B cell (primary cell): ENCODE data around the gene CAMK2B. TPM values are rescaled to one million over a fixed set of nuclear protein-coding genes. Genes with fewer than 3 reads are reported as not detected.

Source experiments
- ATAC-seq: fragments of 200-7000 bp; cut with Tn5 transposase; one replicate; pipeline ENCODE4 v1.10.0; 2021; ENCODE audit warnings: low read depth, mild to moderate bottlenecking, moderate number of reproducible peaks, moderate library complexity
- CTCF ChIA-PET: fragments of 350-600 bp; sonication (Branson Sonifier 250); formaldehyde crosslinking; loops from one replicate; lab custom pipeline; 2021; ENCODE audit warnings: antibody characterized with exemption, inconsistent platforms; lab: Charles Lee
- POLR2A ChIA-PET: fragments of 350-600 bp; sonication (Branson Sonifier 250); formaldehyde crosslinking; loops from one replicate; lab custom pipeline; 2021; ENCODE audit warnings: antibody characterized with exemption; lab: Charles Lee
- DNase-seq: peaks from one replicate; pipeline ENCODE4 v3.0.0; 2013
- H2AFZ ChIP-seq: 2 replicates; pipeline ENCODE4 v1.6.1; 2012; ENCODE audit warnings: mild to moderate bottlenecking, low read depth, low read length; ENCODE audit not compliant: insufficient read depth, poor library complexity, severe bottlenecking
- H3K27ac ChIP-seq, 2 donors: 1 replicate in 1 of 2; 2 replicates in 1 of 2; pipeline ENCODE4 v1.5.1; 2012 to 2013; ENCODE audit warnings: low read length in 2 of 2, mild to moderate bottlenecking in 2 of 2, moderate library complexity in 1 of 2
- H3K27me3 ChIP-seq, 4 experiments: fragments of 200-600 bp in 1 of 4; sonication (generic) in 1 of 4; replicated peaks in 1 of 4; 1 replicate in 2 of 4; 2 replicates in 2 of 4; pipeline versions ENCODE4 v1.6.1 to v1.7.0; 2013 to 2016; ENCODE audit warnings: low read length in 3 of 4, mild to moderate bottlenecking in 2 of 4, mixed read lengths in 1 of 4, moderate library complexity in 1 of 4; ENCODE audit not compliant: insufficient read depth in 4 of 4, control insufficient read depth in 3 of 4; ENCODE audit errors: control extremely low read depth in 1 of 4
- H3K36me3 ChIP-seq, 2 experiments: replicated peaks in 1 of 2; 1 replicate in 1 of 2; 2 replicates in 1 of 2; pipeline versions ENCODE4 v1.6.1 to v1.7.1; 2013; ENCODE audit warnings: low read length in 1 of 2; ENCODE audit not compliant: insufficient read depth in 2 of 2, control insufficient read depth in 1 of 2; ENCODE audit errors: control extremely low read depth in 1 of 2, extremely low read depth in 1 of 2
- H3K4me1 ChIP-seq, 2 donors: fragments of 200-600 bp in 1 of 2; sonication (generic) in 1 of 2; 1 replicate in 1 of 2; 2 replicates in 1 of 2; pipeline versions ENCODE4 v1.5.1 to v1.6.1; 2013 to 2017; ENCODE audit warnings: low read length in 2 of 2; ENCODE audit not compliant: control insufficient read depth in 2 of 2, insufficient read depth in 2 of 2
- H3K4me2 ChIP-seq: replicated peaks from 2 replicates; pipeline ENCODE3; 2012; ENCODE audit warnings: mild to moderate bottlenecking, low read depth, low read length; ENCODE audit not compliant: poor library complexity, severe bottlenecking
- H3K4me3 ChIP-seq, 5 experiments: fragments of 200-600 bp in 1 of 5; sonication (generic) in 1 of 5; 1 replicate in 3 of 5; 2 replicates in 2 of 5; pipeline versions ENCODE4 v1.5.1 to v1.7.0; 2011 to 2016; ENCODE audit warnings: low read length in 4 of 5, mild to moderate bottlenecking in 4 of 5, low read depth in 2 of 5, control low read depth in 1 of 5, moderate library complexity in 1 of 5; ENCODE audit not compliant: insufficient read depth in 1 of 5; ENCODE audit errors: control extremely low read depth in 1 of 5, extremely low read depth in 1 of 5
- H3K79me2 ChIP-seq: fragments of 200-600 bp; sonication (generic); one replicate; pipeline ENCODE4 v1.6.0; 2016; ENCODE audit warnings: low read length; ENCODE audit not compliant: control insufficient read depth, insufficient read depth
- H3K9ac ChIP-seq: fragments of 200-600 bp; sonication (generic); 2 replicates; pipeline ENCODE4 v1.6.1; 2017; ENCODE audit warnings: mild to moderate bottlenecking, low read length, moderate library complexity
- H3K9me3 ChIP-seq, 3 donors: one replicate each; pipeline versions ENCODE4 v1.6.1 to v1.7.1; 2013; ENCODE audit warnings: low read length in 2 of 3; ENCODE audit not compliant: control insufficient read depth in 2 of 3, insufficient read depth in 1 of 3; ENCODE audit errors: control extremely low read depth in 1 of 3
- H4K20me1 ChIP-seq: 2 replicates; pipeline ENCODE4 v1.6.0; 2012; ENCODE audit warnings: mild to moderate bottlenecking, low read length; ENCODE audit not compliant: insufficient read depth, control insufficient read depth, poor library complexity, severe bottlenecking
- H3K27ac Mint-ChIP-seq: one replicate; pipeline ENCODE4 v1.8.0; 2021; ENCODE audit warnings: mixed read lengths
- H3K27me3 Mint-ChIP-seq: one replicate; pipeline ENCODE4 v1.8.0; 2021; ENCODE audit warnings: mixed read lengths
- H3K4me1 Mint-ChIP-seq: one replicate; pipeline ENCODE4 v1.8.0; 2021; ENCODE audit warnings: mixed read lengths
- H3K4me3 Mint-ChIP-seq: one replicate; pipeline ENCODE4 v1.8.0; 2021; ENCODE audit warnings: mixed read lengths
- H3K9me3 Mint-ChIP-seq: one replicate; pipeline ENCODE4 v1.8.0; 2022; ENCODE audit warnings: mixed read lengths; ENCODE audit not compliant: insufficient read depth
- CTCF ChIP-seq: fragments of 200-600 bp; IDR thresholded peaks from one replicate; pipeline ENCODE4 v1.8.0; 2022; ENCODE audit warnings: antibody characterized with exemption, mild to moderate bottlenecking
- EZH2 ChIP-seq: IDR thresholded peaks from 2 replicates; pipeline ENCODE4 v1.6.1; 2012; ENCODE audit warnings: borderline replicate concordance, low read depth, mild to moderate bottlenecking, moderate library complexity, low read length; ENCODE audit not compliant: insufficient read depth, poor library complexity, severe bottlenecking
- WGBS: methylation state at CpG from one replicate; pipeline ENCODE4 v1.1.5; 2013; ENCODE audit warnings: missing lambda C conversion rate; ENCODE audit not compliant: insufficient coverage; 5-methylcytosine and 5-hydroxymethylcytosine counted together
- intact Hi-C: fragments of 100-400 bp; cut with micrococcal nuclease; formaldehyde crosslinking; loops from one replicate; pipeline ENCODE4 v1.10.0; 2022
- polyA plus RNA-seq: library from polyadenylated mRNA; depleted of rRNA; stranded (reverse); fragments of >200 nt; gene quantifications from 2 replicates; pipeline ENCODE4 v1.2.3, GENCODE V29; 2012
- total RNA-seq, 2 donors: library from RNA; stranded (reverse); fragments of 120-200 nt in 1 of 2; gene quantifications; 1 replicate in 1 of 2; 2 replicates in 1 of 2; pipeline versions ENCODE4 v1.2.3 to v1.2.4, GENCODE V29; 2013 to 2022

CAMK2B gene
- total and polyA plus RNA-seq, 2 donors (not counting 1 experiment from before 2014, with no cell fraction given) = 0.42 TPM; not detected in 1

GRCh38 chr7:44323381-44324203, 1.8 kb downstream of the CAMK2B start:
- TF ChIP-seq CTCF = no peak
- TF ChIP-seq EZH2 = no peak
- Mint-ChIP-seq H3K4me1 (peaks cover 15% of the 10 kb centered on the region), H3K27me3 (peaks cover 38% of the 10 kb centered on the region), H3K27ac (no peak overlapping the region), H3K4me3 (peak overlapping the region; percentile 71), H3K9me3 (peaks cover 3% of the 10 kb centered on the region)
- intact Hi-C loops = no loop called here
- peaks cover 0 to 5% (median 0%) of the 10 kb centered on the region in 3 donors for H3K9me3 ChIP-seq
- ChIA-PET CTCF (no interaction called here), POLR2A (no interaction called here)
- peak; percentile 8 for DNase-seq
- H3K9ac ChIP-seq = no peak overlapping the region
- H3K79me2 ChIP-seq = no peaks in the 10 kb centered on the region
- no peak overlapping the region for H3K4me2 ChIP-seq
- peaks cover 6 to 7% of the 10 kb centered on the region in 2 donors for H3K4me1 ChIP-seq
- H3K27me3 ChIP-seq = peaks cover 0 to 39% (median 7%) of the 10 kb centered on the region in 4 experiments
- no peak overlapping the region for H3K4me3 ChIP-seq
- no peaks in the 10 kb centered on the region for H3K36me3 ChIP-seq
- no peaks in the 10 kb centered on the region for H4K20me1 ChIP-seq
- no peak overlapping the region for H2AFZ ChIP-seq
- WGBS = 86% methylated on average over 13 of the region's 17 CpGs
- no peak overlapping the region for H3K27ac ChIP-seq
- no peak for ATAC-seq
